ENCODE results near the gene ADCY9. TPM values are rescaled to one million over a fixed set of nuclear protein-coding genes. Genes with fewer than 3 reads are reported as not detected.

The ADCY9 gene
- total RNA-seq, 1 experiment from 2014 or later, result 7.0 TPM

GRCh38 chr16:3999479-4000325, 116.5 kb downstream of the ADCY9 start:
- CTCF ChIA-PET, result interaction anchor here (1.0 kb wide), 1 partner anchor 254 kb away, joined by 4 read pairs; no protein-coding TSS in a partner anchor
- BruUV-seq (replicated peaks), result no TSS peak
- Histone ChIP-seq H3K27me3 (replicated peaks; ENCODE audit: insufficient read depth, low read depth, low read length, poor library complexity) (no peaks in the 10 kb centered on the region), H3K4me3 (ENCODE audit: low read depth, low read length, poor library complexity, severe bottlenecking) (peak overlapping the region; percentile 24), H3K9me3 (ENCODE audit: low read depth, low read length, poor library complexity, severe bottlenecking) (no peaks in the 10 kb centered on the region), H3K27ac (ENCODE audit: low read depth, low read length, poor library complexity, severe bottlenecking) (peak overlapping the region; percentile 89), H3K4me1 (ENCODE audit: insufficient read depth, low read length, poor library complexity, severe bottlenecking) (peaks cover 31% of the 10 kb centered on the region), H3K36me3 (ENCODE audit: insufficient read depth, low read length, poor library complexity, severe bottlenecking) (no peaks in the 10 kb centered on the region)
- DNase-seq (ENCODE audit: low spot score), result peak; percentile 95
- TF ChIP-seq EZH2 (IDR thresholded peaks at IDR 0.05; ENCODE audit: borderline replicate concordance, low read depth, low read length, poor library complexity, severe bottlenecking) (no peak), CTCF (conservative IDR thresholded peaks at IDR 0.05; ENCODE audit: low read depth, low read length) (no peak)
- POLR2A ChIA-PET (ENCODE audit: low non-redundant PET), result no interaction called here
- intact Hi-C loops (cut with micrococcal nuclease; ENCODE audit: unreplicated experiment), result loop anchor here (10.0 kb wide), 1 partner anchor 185 kb away; no protein-coding TSS in a partner anchor

- Histone ChIP-seq H3K27ac (ENCODE audit: low read depth, low read length, poor library complexity, severe bottlenecking) (peak overlapping the region; percentile 89), H3K4me1 (ENCODE audit: insufficient read depth, low read length, poor library complexity, severe bottlenecking) (peaks cover 31% of the 10 kb centered on the region), H3K36me3 (ENCODE audit: insufficient read depth, low read length, poor library complexity, severe bottlenecking) (no peaks in the 10 kb centered on the region), H3K9me3 (ENCODE audit: low read depth, low read length, poor library complexity, severe bottlenecking) (no peaks in the 10 kb centered on the region), H3K4me3 (ENCODE audit: low read depth, low read length, poor library complexity, severe bottlenecking) (peak overlapping the region; percentile 24), H3K27me3 (replicated peaks; ENCODE audit: insufficient read depth, low read depth, low read length, poor library complexity) (no peaks in the 10 kb centered on the region)
- ChIA-PET POLR2A (ENCODE audit: low non-redundant PET) (interaction anchor here (0.5 kb wide), 1 partner anchor 55 kb away, joined by 5 read pairs; no protein-coding TSS in a partner anchor), CTCF (interaction anchor here (1.0 kb wide), 1 partner anchor 254 kb away, joined by 4 read pairs; no protein-coding TSS in a partner anchor)
- intact Hi-C loops (cut with micrococcal nuclease; ENCODE audit: unreplicated experiment), result loop anchor here (10.0 kb wide), 1 partner anchor 186 kb away; no protein-coding TSS in a partner anchor
- DNase-seq (ENCODE audit: low spot score), result peak; percentile 83
- TF ChIP-seq EZH2 (IDR thresholded peaks at IDR 0.05; ENCODE audit: borderline replicate concordance, low read depth, low read length, poor library complexity, severe bottlenecking), result no peak
- TF ChIP-seq CTCF (conservative IDR thresholded peaks at IDR 0.05; ENCODE audit: low read depth, low read length), result peak; percentile 29; the same call in 1 of the 2 replicates
- no TSS peak for BruUV-seq (replicated peaks)
These were observed 117.3 kb downstream of the ADCY9 start for GRCh38 chr16:3998793-3999478.

- no peaks in the 10 kb centered on the region for H3K27me3 ChIP-seq (replicated peaks; ENCODE audit: insufficient read depth, low read depth, low read length, poor library complexity)
- H3K4me1 ChIP-seq (ENCODE audit: insufficient read depth, low read length, poor library complexity, severe bottlenecking), result peaks cover 31% of the 10 kb centered on the region
- no TSS peak for BruUV-seq (replicated peaks)
- no peak for DNase-seq (ENCODE audit: low spot score)
- TF ChIP-seq CTCF (conservative IDR thresholded peaks at IDR 0.05; ENCODE audit: low read depth, low read length) (no peak), EZH2 (IDR thresholded peaks at IDR 0.05; ENCODE audit: borderline replicate concordance, low read depth, low read length, poor library complexity, severe bottlenecking) (no peak)
- no peak overlapping the region for H3K4me3 ChIP-seq (ENCODE audit: low read depth, low read length, poor library complexity, severe bottlenecking)
- no peaks in the 10 kb centered on the region for H3K36me3 ChIP-seq (ENCODE audit: insufficient read depth, low read length, poor library complexity, severe bottlenecking)
- H3K9me3 ChIP-seq (ENCODE audit: low read depth, low read length, poor library complexity, severe bottlenecking), result no peaks in the 10 kb centered on the region
- intact Hi-C loops (cut with micrococcal nuclease; ENCODE audit: unreplicated experiment), result loop anchor here (10.0 kb wide), 1 partner anchor 187 kb away; no protein-coding TSS in a partner anchor
- ChIA-PET POLR2A (ENCODE audit: low non-redundant PET) (no interaction called here), CTCF (no interaction called here)
- H3K27ac ChIP-seq (ENCODE audit: low read depth, low read length, poor library complexity, severe bottlenecking), result no peak overlapping the region
These were observed 118.9 kb downstream of the ADCY9 start for GRCh38 chr16:3997231-3997841.

Data from A673 (cell line).